Measurements from ENCODE around the gene DHX8. TPM values are rescaled to one million over a fixed set of nuclear protein-coding genes. Genes with fewer than 3 reads are reported as not detected.

DHX8 gene
- total RNA-seq, 1 experiment from 2014 or later = 53.5 TPM

DNA sequence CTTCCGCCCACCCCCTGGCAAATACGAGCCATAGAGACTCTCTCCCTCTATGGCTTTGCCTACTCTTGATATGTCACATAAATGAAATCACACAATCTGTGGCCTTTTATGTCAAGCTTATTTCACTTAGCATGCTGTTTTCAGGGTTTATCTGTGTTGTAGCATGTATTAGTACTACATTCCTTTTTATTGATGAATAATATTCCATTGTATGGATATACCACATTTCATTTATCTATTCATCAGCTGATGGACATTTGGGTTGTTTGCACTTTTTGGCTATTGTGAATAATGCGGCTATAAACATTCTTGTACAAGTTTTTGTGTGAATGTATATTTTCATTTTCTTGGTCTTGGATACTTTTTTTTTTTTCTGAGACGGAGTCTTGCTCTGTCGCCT, 37.0 kb upstream of the DHX8 start:
- no peak overlapping the region for H3K4me3 ChIP-seq (replicated peaks in 1 of 2; ENCODE audit: low read depth in 1 of 2, low read length in 2 of 2)
- H3K36me3 ChIP-seq (ENCODE audit: control insufficient read depth in 1 of 2, insufficient read depth in 2 of 2, low read length in 2 of 2) = no peaks in the 10 kb centered on the region
- ChIA-PET CTCF (no interaction called here), POLR2A (no interaction called here), RAD21 (ENCODE audit: low non-redundant PET in 1 of 2, low total read pairs in 2 of 2, uncharacterized antibody in 2 of 2, unreplicated experiment in 2 of 2) (no interaction called here)
- peaks cover 0 to 7% of the 10 kb centered on the region in 2 experiments; a peak in 1 of 4 replicates for H3K4me1 ChIP-seq (ENCODE audit: control insufficient read depth in 1 of 2, insufficient read depth in 2 of 2, low read length in 2 of 2)
- no peak for DNase-seq (ENCODE audit: low read depth, low spot score)
- ATAC-seq = no peak
- H4K20me1 ChIP-seq (ENCODE audit: insufficient read depth) = no peaks in the 10 kb centered on the region
- no peaks in the 10 kb centered on the region for H3K27me3 ChIP-seq (ENCODE audit: insufficient read depth, low read length)
- H3K4me2 ChIP-seq (ENCODE audit: low read length) = no peak overlapping the region
- no TSS peak for BruUV-seq (replicated peaks)
- no peaks in the 10 kb centered on the region for H3K9me3 ChIP-seq (ENCODE audit: control insufficient read depth in 1 of 2, insufficient read depth in 1 of 2, low read depth in 1 of 2, low read length in 2 of 2)
- H3K79me2 ChIP-seq (ENCODE audit: insufficient read depth, low read length) = no peaks in the 10 kb centered on the region
- no peak for TF ChIP-seq JUND (IDR thresholded peaks at IDR 0.05)
- TF ChIP-seq EZH2phosphoT487 (IDR thresholded peaks at IDR 0.05; ENCODE audit: borderline replicate concordance) = no peak
- no peak for TF ChIP-seq SRF (IDR thresholded peaks at IDR 0.05; ENCODE audit: low read depth)
- TF ChIP-seq CBX3 (IDR thresholded peaks at IDR 0.05; ENCODE audit: low read depth) = no peak
- TF ChIP-seq, protein P1, sequence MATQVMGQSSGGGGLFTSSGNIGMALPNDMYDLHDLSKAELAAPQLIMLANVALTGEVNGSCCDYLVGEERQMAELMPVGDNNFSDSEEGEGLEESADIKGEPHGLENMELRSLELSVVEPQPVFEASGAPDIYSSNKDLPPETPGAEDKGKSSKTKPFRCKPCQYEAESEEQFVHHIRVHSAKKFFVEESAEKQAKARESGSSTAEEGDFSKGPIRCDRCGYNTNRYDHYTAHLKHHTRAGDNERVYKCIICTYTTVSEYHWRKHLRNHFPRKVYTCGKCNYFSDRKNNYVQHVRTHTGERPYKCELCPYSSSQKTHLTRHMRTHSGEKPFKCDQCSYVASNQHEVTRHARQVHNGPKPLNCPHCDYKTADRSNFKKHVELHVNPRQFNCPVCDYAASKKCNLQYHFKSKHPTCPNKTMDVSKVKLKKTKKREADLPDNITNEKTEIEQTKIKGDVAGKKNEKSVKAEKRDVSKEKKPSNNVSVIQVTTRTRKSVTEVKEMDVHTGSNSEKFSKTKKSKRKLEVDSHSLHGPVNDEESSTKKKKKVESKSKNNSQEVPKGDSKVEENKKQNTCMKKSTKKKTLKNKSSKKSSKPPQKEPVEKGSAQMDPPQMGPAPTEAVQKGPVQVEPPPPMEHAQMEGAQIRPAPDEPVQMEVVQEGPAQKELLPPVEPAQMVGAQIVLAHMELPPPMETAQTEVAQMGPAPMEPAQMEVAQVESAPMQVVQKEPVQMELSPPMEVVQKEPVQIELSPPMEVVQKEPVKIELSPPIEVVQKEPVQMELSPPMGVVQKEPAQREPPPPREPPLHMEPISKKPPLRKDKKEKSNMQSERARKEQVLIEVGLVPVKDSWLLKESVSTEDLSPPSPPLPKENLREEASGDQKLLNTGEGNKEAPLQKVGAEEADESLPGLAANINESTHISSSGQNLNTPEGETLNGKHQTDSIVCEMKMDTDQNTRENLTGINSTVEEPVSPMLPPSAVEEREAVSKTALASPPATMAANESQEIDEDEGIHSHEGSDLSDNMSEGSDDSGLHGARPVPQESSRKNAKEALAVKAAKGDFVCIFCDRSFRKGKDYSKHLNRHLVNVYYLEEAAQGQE (IDR thresholded peaks at IDR 0.05; ENCODE audit: low read depth) = no peak
- TF ChIP-seq SIN3A (IDR thresholded peaks at IDR 0.05; ENCODE audit: low read depth) = no peak
- TF ChIP-seq, protein P2, sequence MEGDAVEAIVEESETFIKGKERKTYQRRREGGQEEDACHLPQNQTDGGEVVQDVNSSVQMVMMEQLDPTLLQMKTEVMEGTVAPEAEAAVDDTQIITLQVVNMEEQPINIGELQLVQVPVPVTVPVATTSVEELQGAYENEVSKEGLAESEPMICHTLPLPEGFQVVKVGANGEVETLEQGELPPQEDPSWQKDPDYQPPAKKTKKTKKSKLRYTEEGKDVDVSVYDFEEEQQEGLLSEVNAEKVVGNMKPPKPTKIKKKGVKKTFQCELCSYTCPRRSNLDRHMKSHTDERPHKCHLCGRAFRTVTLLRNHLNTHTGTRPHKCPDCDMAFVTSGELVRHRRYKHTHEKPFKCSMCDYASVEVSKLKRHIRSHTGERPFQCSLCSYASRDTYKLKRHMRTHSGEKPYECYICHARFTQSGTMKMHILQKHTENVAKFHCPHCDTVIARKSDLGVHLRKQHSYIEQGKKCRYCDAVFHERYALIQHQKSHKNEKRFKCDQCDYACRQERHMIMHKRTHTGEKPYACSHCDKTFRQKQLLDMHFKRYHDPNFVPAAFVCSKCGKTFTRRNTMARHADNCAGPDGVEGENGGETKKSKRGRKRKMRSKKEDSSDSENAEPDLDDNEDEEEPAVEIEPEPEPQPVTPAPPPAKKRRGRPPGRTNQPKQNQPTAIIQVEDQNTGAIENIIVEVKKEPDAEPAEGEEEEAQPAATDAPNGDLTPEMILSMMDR (IDR thresholded peaks at IDR 0.05 in 2 of 3, conservative IDR thresholded peaks at IDR 0.05 in 1 of 3; ENCODE audit: borderline replicate concordance in 1 of 3, insufficient read depth in 1 of 3, low read depth in 2 of 3, low read length in 2 of 3) = no peak
- no peak for TF ChIP-seq SP1 (IDR thresholded peaks at IDR 0.05; ENCODE audit: low read depth)
- H3K27ac ChIP-seq (ENCODE audit: low read depth, low read length) = no peak overlapping the region
- H3K9me2 ChIP-seq (ENCODE audit: insufficient read depth) = no peaks in the 10 kb centered on the region
- no peak overlapping the region for H2AFZ ChIP-seq (ENCODE audit: low read depth, low read length, poor library complexity, severe bottlenecking)
- intact Hi-C loops (cut with micrococcal nuclease) = no loop called here
- no peak overlapping the region for H3K9ac ChIP-seq (ENCODE audit: low read length)

All from HCT116 (cell line).